SH-SY5Y (cell line): ENCODE data around the gene TRPV5.

Source experiments
- GATA2 ChIP-seq: IDR thresholded peaks from 2 replicates; pipeline ENCODE4 v1.6.1; 2011; ENCODE audit warnings: mild to moderate bottlenecking, low read depth, low read length
- GATA3 ChIP-seq: IDR thresholded peaks from 2 replicates; pipeline ENCODE4 v1.6.1; 2011; ENCODE audit warnings: low read depth, mild to moderate bottlenecking, low read length, moderate library complexity

GRCh38 chr7:142896151-142896550, 37.4 kb downstream of the TRPV5 start:
- TF ChIP-seq GATA3 (no peak), GATA2 (no peak)
